ENCODE measurements around the gene PRDM16. TPM values are rescaled to one million over a fixed set of nuclear protein-coding genes. Genes with fewer than 3 reads are reported as not detected.

The PRDM16 gene
- total RNA-seq, 4 donors from 2014 or later = 0.26 to 7.7 (median 0.35) TPM; not detected in 1

DNA sequence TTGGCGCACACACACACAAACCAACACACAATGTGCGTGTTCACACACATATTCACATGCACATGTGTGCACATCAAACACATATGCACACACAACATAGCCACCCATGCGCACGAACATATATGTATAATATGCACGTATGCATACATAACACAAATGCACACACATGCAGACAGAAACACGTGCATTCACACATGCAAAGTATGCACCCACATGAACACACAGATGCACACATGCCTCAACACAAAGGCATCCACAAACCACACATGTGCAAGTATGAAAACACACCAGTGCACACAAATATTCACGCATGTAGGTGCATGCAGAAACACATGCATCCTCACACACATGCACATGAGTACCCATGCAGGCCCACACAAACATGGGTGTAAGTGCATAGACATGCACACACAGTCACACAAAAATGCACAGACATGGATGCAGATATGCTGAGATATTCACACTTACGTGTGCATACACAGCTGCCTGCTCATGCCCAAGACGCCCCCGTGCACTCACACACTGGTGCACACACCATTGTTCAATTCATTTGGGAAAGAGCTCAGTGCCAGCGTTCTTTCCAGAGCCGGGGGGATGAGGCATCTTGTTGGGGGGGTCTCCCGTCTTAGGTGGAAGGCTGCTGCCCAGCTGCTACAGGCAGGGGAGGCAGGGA is 332.7 kb downstream of the PRDM16 start:
- Histone ChIP-seq H3K9me3 (no peaks in the 10 kb centered on the region), H3K27me3 (peaks cover 0 to 7% of the 10 kb centered on the region in 2 donors), H3K36me3 (no peaks in the 10 kb centered on the region), H3K4me3 (no peak overlapping the region), H3K27ac (no peak overlapping the region), H3K4me1 (peaks cover 0 to 14% of the 10 kb centered on the region in 2 donors)
- DNase-seq = no peak
- TF ChIP-seq POLR2A (IDR thresholded peaks at IDR 0.05) = no peak
- TF ChIP-seq, protein P1, sequence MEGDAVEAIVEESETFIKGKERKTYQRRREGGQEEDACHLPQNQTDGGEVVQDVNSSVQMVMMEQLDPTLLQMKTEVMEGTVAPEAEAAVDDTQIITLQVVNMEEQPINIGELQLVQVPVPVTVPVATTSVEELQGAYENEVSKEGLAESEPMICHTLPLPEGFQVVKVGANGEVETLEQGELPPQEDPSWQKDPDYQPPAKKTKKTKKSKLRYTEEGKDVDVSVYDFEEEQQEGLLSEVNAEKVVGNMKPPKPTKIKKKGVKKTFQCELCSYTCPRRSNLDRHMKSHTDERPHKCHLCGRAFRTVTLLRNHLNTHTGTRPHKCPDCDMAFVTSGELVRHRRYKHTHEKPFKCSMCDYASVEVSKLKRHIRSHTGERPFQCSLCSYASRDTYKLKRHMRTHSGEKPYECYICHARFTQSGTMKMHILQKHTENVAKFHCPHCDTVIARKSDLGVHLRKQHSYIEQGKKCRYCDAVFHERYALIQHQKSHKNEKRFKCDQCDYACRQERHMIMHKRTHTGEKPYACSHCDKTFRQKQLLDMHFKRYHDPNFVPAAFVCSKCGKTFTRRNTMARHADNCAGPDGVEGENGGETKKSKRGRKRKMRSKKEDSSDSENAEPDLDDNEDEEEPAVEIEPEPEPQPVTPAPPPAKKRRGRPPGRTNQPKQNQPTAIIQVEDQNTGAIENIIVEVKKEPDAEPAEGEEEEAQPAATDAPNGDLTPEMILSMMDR (IDR thresholded peaks at IDR 0.05) = no peak
- intact Hi-C loops (cut with DNase I; ENCODE audit: low total_unique reads) = no loop called here

DNA sequence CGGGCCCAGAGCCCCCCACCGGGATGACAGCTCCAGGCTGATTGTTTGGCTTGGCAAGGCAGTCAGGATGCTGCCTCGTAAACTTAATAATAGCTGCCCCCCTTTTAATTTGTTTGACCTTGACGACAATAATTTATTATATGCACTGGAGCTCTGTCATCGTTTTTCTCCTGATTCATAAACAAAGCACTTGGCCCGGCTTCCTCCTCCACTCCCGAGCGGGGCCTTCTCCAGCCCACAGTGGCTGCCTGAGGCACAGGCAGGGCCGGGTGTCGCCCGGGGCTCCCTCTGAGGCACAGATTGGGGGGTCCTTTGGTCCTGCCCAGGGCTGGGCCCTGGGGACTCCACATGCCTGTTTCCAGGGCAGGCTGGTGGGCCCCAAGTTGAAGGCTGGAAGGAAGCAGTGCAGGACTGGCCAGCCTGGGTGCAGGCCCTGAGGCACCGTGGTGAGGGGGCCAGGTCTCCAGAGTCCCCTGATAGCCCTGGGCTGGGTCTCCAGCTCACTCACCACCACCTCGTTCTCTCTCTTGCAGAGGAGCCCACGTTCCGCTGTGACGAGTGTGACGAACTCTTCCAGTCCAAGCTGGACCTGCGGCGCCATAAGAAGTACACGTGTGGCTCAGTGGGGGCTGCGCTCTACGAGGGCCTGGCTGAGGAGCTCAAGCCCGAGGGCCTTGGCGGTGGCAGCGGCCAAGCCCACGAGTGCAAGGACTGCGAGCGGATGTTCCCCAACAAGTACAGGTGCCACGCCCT is 333.4 kb downstream of the PRDM16 start:
- intact Hi-C loops (cut with DNase I; ENCODE audit: low total_unique reads) = no loop called here
- TF ChIP-seq POLR2A (IDR thresholded peaks at IDR 0.05) = no peak
- TF ChIP-seq, protein P1 (IDR thresholded peaks at IDR 0.05) = no peak
- Histone ChIP-seq H3K36me3 (no peaks in the 10 kb centered on the region), H3K4me1 (peaks cover 0 to 14% of the 10 kb centered on the region in 2 donors), H3K4me3 (no peak overlapping the region), H3K9me3 (no peaks in the 10 kb centered on the region), H3K27me3 (no peaks in the 10 kb centered on the region), H3K27ac (no peak overlapping the region)
- peak in 1 of 2 donors; percentile 24 for DNase-seq

DNA sequence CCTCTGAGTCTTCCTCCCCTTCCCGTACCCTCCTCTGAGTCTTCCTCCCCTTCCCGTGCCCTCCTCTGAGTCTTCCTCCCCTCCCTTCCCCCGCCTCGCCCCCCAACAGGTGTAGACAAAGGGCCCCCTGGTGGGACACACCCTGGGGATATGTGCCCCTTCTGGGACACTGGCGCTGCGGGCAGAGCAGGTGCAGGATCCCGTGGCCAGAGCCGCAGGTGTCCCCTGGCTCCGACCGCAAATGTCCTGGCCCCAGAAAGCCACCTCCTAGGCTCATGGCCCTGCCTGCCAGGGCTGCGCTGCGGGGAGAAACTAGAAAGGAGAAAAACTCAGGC is 334.0 kb downstream of the PRDM16 start:
- H3K4me3 ChIP-seq = no peak overlapping the region
- intact Hi-C loops (cut with DNase I; ENCODE audit: low total_unique reads) = no loop called here
- H3K36me3 ChIP-seq = no peaks in the 10 kb centered on the region
- H3K27me3 ChIP-seq = no peaks in the 10 kb centered on the region
- no peak for DNase-seq
- H3K27ac ChIP-seq = no peak overlapping the region
- peaks cover 0 to 14% of the 10 kb centered on the region in 2 donors for H3K4me1 ChIP-seq
- no peaks in the 10 kb centered on the region for H3K9me3 ChIP-seq
- TF ChIP-seq, protein P1 (IDR thresholded peaks at IDR 0.05) = no peak
- TF ChIP-seq POLR2A (IDR thresholded peaks at IDR 0.05) = no peak

DNA sequence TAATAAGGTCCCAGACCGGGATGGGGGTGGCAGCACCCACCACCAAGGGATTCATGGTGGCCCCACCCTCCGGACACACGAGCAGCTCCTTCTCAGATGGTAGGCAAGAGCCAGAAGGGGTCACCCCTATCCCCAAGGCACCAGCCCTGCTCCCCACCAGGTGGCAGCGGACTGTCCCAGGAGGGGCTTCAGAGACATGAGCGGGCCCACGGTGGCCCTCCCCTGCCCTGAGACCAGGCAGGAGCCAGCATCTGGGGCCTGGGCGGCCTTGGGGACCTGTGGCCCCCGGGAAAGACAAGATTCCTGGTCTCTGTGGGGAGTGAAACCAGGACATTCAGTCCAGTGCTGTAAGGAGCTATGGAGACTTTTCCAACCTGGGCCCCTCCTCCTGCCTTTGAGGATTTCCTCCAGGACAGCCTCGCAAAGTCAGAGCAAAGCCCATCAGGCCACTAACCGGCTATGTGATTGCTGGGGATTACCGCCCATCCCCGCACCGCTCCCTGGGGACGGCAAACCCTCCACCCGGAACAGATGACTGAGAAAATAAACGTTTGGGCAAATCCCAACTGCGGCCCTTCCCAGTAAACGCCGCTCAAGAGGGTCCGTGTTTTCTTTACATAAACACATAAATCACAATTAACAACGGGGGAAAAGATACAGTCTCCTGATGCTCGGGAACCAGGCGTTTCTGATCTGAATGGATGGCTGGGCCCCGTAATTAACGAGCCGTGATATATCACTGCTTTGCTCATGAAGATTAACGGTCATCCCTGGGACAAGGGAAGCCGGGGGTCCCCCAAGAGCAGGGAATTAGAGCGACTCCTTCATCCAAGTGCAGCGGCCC is 334.6 kb downstream of the PRDM16 start:
- intact Hi-C loops (cut with DNase I; ENCODE audit: low total_unique reads) = no loop called here
- Histone ChIP-seq H3K4me3 (no peak overlapping the region), H3K27me3 (no peaks in the 10 kb centered on the region), H3K36me3 (no peaks in the 10 kb centered on the region), H3K9me3 (no peaks in the 10 kb centered on the region), H3K27ac (no peak overlapping the region), H3K4me1 (peaks cover 0 to 14% of the 10 kb centered on the region in 2 donors)
- no peak for TF ChIP-seq POLR2A (IDR thresholded peaks at IDR 0.05)
- TF ChIP-seq, protein P1 (IDR thresholded peaks at IDR 0.05) = no peak
- no peak for DNase-seq

All from uterus (tissue), 4 donors.